Type B pancreatic cell (in vitro differentiated cells): ENCODE results near the gene DAB1. TPM values are rescaled to one million over a fixed set of nuclear protein-coding genes. Genes with fewer than 3 reads are reported as not detected.
A peak's percentile ranks its signal among the peaks of the same experiment; 100 is the strongest.

Source experiments
- DNase-seq: peaks from one replicate; pipeline ENCODE4 v3.0.0; 2021; ENCODE audit warnings: mixed read lengths; ENCODE audit not compliant: unreplicated experiment; ENCODE audit errors: extremely low spot score
- H3K27ac Mint-ChIP-seq: 2 replicates; pipeline ENCODE4 v1.8.0; 2021; ENCODE audit warnings: mild to moderate bottlenecking, mixed read lengths
- H3K27me3 Mint-ChIP-seq: 2 replicates; pipeline ENCODE4 v1.8.0; 2021; ENCODE audit warnings: mixed read lengths
- H3K36me3 Mint-ChIP-seq: 2 replicates; pipeline ENCODE4 v1.8.0; 2021; ENCODE audit warnings: mixed read lengths
- H3K4me1 Mint-ChIP-seq: one replicate; pipeline ENCODE4 v1.8.0; 2021; ENCODE audit warnings: mixed read lengths; ENCODE audit not compliant: unreplicated experiment
- H3K4me3 Mint-ChIP-seq: 2 replicates; pipeline ENCODE4 v1.8.0; 2021; ENCODE audit warnings: mild to moderate bottlenecking, mixed read lengths
- H3K9me3 Mint-ChIP-seq: 2 replicates; pipeline ENCODE4 v1.8.0; 2021; ENCODE audit warnings: mixed read lengths
- total RNA-seq: library from RNA; stranded (reverse); gene quantifications from 2 replicates; pipeline ENCODE4 v1.2.1, GENCODE V29; 2021; ENCODE audit warnings: low replicate concordance
- TF ChIP-seq, protein P1 (sequence below): fragments of 200-600 bp; sonication (generic); conservative IDR thresholded peaks from 2 replicates; pipeline ENCODE4 v1.5.0; 2021; ENCODE audit warnings: antibody characterized with exemption, mild to moderate bottlenecking

Gene DAB1
- total RNA-seq, 1 donor from 2014 or later: 7.3 TPM

DNA sequence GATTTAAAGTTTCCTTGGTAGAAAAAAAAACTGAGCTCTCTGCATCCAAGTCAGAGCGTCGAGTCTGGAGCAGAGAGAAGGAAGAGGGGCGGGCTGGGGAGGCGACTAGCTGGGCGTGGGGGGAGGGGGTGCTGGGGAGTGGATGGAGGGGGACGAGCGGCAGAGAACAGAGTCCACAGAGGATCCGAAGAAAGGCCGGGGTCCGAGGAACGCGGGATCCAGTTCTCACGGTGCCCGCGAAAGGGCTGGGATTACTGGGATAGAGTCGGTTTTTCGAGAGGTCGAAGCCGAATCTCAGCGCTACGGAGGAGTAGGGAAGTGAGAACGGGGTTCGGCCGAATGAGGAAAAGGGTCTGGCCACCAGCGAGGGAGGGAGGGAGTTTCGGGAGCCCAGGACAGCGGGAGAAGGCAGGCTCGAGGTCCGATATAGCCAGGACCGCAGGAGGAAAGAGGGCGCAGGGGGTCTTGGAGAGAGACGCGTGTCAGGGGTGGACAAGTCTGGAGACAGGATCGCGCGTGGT, 665 bp downstream of the DAB1 start:
- TF ChIP-seq, protein P1, sequence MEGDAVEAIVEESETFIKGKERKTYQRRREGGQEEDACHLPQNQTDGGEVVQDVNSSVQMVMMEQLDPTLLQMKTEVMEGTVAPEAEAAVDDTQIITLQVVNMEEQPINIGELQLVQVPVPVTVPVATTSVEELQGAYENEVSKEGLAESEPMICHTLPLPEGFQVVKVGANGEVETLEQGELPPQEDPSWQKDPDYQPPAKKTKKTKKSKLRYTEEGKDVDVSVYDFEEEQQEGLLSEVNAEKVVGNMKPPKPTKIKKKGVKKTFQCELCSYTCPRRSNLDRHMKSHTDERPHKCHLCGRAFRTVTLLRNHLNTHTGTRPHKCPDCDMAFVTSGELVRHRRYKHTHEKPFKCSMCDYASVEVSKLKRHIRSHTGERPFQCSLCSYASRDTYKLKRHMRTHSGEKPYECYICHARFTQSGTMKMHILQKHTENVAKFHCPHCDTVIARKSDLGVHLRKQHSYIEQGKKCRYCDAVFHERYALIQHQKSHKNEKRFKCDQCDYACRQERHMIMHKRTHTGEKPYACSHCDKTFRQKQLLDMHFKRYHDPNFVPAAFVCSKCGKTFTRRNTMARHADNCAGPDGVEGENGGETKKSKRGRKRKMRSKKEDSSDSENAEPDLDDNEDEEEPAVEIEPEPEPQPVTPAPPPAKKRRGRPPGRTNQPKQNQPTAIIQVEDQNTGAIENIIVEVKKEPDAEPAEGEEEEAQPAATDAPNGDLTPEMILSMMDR: no peak
- Mint-ChIP-seq H3K27me3 (peaks cover 74% of the 10 kb centered on the region), H3K27ac (no peak overlapping the region), H3K36me3 (no peaks in the 10 kb centered on the region), H3K4me1 (peaks cover 18% of the 10 kb centered on the region), H3K4me3 (peak overlapping the region; percentile 96), H3K9me3 (no peaks in the 10 kb centered on the region)
- DNase-seq: peak; percentile 66

- H3K27ac Mint-ChIP-seq: no peak overlapping the region
- H3K4me1 Mint-ChIP-seq: peaks cover 18% of the 10 kb centered on the region
- TF ChIP-seq, protein P1: peak; percentile 47
- no peaks in the 10 kb centered on the region for H3K9me3 Mint-ChIP-seq
- DNase-seq: peak; percentile 68
- H3K36me3 Mint-ChIP-seq: no peaks in the 10 kb centered on the region
- H3K4me3 Mint-ChIP-seq: peak overlapping the region; percentile 96
- H3K27me3 Mint-ChIP-seq: peaks cover 80% of the 10 kb centered on the region
Measured at GRCh38 chr1:57422271-57423134, 1.4 kb downstream of the DAB1 start.

GRCh38 chr1:57421806-57422205, 2.1 kb downstream of the DAB1 start:
- peaks cover 18% of the 10 kb centered on the region for H3K4me1 Mint-ChIP-seq
- no peaks in the 10 kb centered on the region for H3K36me3 Mint-ChIP-seq
- H3K9me3 Mint-ChIP-seq: no peaks in the 10 kb centered on the region
- H3K27me3 Mint-ChIP-seq: peaks cover 81% of the 10 kb centered on the region
- DNase-seq: no peak
- H3K4me3 Mint-ChIP-seq: peak overlapping the region; percentile 96
- no peak overlapping the region for H3K27ac Mint-ChIP-seq
- TF ChIP-seq, protein P1: no peak

DNA sequence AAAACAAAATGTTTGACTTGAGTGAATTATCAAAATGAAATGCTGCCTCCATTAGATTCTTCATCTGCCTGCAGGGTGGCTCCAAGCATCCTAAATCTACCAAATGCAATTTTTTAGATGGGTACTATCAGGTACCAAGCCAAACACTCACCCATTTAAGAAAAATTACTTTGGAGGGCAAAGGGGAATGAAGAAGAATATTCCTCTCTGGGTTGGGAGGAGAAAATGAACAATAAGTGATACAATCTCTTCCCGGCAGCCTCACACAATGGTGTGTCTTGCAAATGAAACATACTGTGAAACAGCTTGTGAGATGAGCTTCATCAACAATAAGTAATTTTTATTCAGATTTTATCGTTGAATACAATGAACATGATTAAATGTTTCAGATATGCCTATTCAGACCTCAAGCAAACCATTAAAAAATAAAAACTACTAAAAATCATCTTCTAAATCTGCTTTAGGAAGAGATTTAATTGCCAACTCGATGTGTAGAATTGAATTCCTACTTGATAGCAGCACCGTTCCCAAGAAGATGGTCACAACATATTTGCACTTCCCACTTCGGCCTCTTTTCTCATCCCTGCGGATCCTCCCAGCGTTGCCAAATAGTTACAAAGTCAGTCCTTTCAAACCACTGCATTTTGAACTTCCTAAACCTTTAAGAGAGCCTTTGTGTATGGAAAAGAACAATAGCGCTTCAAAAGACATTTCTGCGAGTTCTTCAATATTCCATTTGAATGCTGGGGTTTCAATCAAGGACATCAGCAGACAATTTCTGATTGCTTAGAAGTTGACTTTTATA, 2.7 kb downstream of the DAB1 start:
- TF ChIP-seq, protein P1: no peak
- no peak for DNase-seq
- Mint-ChIP-seq H3K4me3 (peak overlapping the region; percentile 96), H3K9me3 (no peaks in the 10 kb centered on the region), H3K36me3 (no peaks in the 10 kb centered on the region), H3K4me1 (peaks cover 18% of the 10 kb centered on the region), H3K27ac (no peak overlapping the region), H3K27me3 (peaks cover 76% of the 10 kb centered on the region)

DNA sequence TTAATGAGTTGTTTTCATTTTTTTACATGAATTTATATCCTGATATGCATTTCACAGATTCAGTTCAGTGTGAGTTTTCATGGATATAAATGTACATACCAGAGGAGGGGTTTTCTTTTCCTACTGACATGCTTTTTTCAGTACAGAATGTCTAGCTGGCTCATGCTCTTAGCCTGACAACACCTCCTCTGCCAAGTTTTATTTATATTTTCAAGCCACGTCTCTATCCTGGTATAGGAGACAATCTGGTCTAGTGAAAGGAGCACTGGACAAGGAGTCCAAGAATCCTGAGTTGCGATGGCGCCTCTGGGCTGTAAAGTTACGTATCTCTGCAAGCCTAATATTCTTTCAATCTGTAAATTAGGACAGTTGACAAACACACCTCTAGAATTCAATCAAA, 4.9 kb downstream of the DAB1 start:
- Mint-ChIP-seq H3K4me3 (no peak overlapping the region), H3K36me3 (no peaks in the 10 kb centered on the region), H3K4me1 (peaks cover 11% of the 10 kb centered on the region), H3K9me3 (no peaks in the 10 kb centered on the region), H3K27me3 (peaks cover 63% of the 10 kb centered on the region), H3K27ac (no peak overlapping the region)
- TF ChIP-seq, protein P1: no peak
- no peak for DNase-seq
